ENCODE measurements around the gene PGM3. TPM values are rescaled to one million over a fixed set of nuclear protein-coding genes. Genes with fewer than 3 reads are reported as not detected.

PGM3 gene
- 10 to 100 TPM; 13.2 to 17.5 TPM for total RNA-seq

GRCh38 chr6:83192871-83193746 is at the start of gene PGM3, which contains the start of gene RWDD2A:
Gene PGM3 (minus strand): TSS chr6:83193265. CDS start chr6:83191012, 2,253 bp downstream.
Gene RWDD2A (plus strand): TSS chr6:83193357. CDS start chr6:83194452, 1,095 bp downstream.
- intact Hi-C loops (cut with micrococcal nuclease), result loop anchor here (5.0 kb wide), 1 partner anchor 126 kb away; the partner anchor contains the start of genes DOP1A and UBE3D
- TF ChIP-seq CTCF (IDR thresholded peaks at IDR 0.05), result no peak
- ATAC-seq, result peak; percentile 98
- Mint-ChIP-seq H3K27me3 (no peaks in the 10 kb centered on the region), H3K4me1 (ENCODE audit: low read depth) (peaks cover 48% of the 10 kb centered on the region), H3K4me3 (peak within 1 kb of the TSS; percentile 96), H3K27ac (peak within 1 kb of the TSS; percentile 91), H3K9me3 (no peaks in the 10 kb centered on the region), H3K36me3 (ENCODE audit: low read depth) (peaks cover 20% of the 10 kb centered on the region)
- ChIA-PET CTCF (interaction anchor here (2.8 to 9.7 kb wide), 2 partner anchors 22 to 127 kb away, joined by 11 to 70 read pairs; partner anchors contain the start of genes DOP1A and UBE3D), POLR2A (interaction anchor here (0.6 kb wide), 1 partner anchor 127 kb away, joined by 3 read pairs; the partner anchor contains the start of gene UBE3D)
- peak; percentile 89 for DNase-seq

GRCh38 chr6:83231146-83231545 is 38.1 kb upstream of the PGM3 start:
- Mint-ChIP-seq H3K27me3 (peaks cover 7% of the 10 kb centered on the region), H3K4me1 (ENCODE audit: low read depth) (no peaks in the 10 kb centered on the region), H3K4me3 (no peak overlapping the region), H3K27ac (no peak overlapping the region), H3K9me3 (no peaks in the 10 kb centered on the region), H3K36me3 (ENCODE audit: low read depth) (no peaks in the 10 kb centered on the region)
- CTCF ChIA-PET, result interaction anchor here (0.8 kb wide), 1 partner anchor 19 kb away, joined by 3 read pairs; no protein-coding TSS in a partner anchor
- no peak for DNase-seq
- no peak for TF ChIP-seq CTCF (IDR thresholded peaks at IDR 0.05)
- intact Hi-C loops (cut with micrococcal nuclease), result no loop called here
- ATAC-seq, result no peak
- POLR2A ChIA-PET, result no interaction called here

- Mint-ChIP-seq H3K4me1 (ENCODE audit: low read depth) (no peaks in the 10 kb centered on the region), H3K9me3 (no peaks in the 10 kb centered on the region), H3K27me3 (peaks cover 1% of the 10 kb centered on the region), H3K36me3 (ENCODE audit: low read depth) (no peaks in the 10 kb centered on the region), H3K27ac (no peak overlapping the region), H3K4me3 (no peak overlapping the region)
- no peak for DNase-seq
- TF ChIP-seq CTCF (IDR thresholded peaks at IDR 0.05), result no peak
- intact Hi-C loops (cut with micrococcal nuclease), result no loop called here
- ChIA-PET CTCF (interaction anchor here (1.3 to 1.6 kb wide), 2 partner anchors 10 to 12 kb away, joined by 4 to 5 read pairs; no protein-coding TSS in a partner anchor), POLR2A (no interaction called here)
- ATAC-seq, result no peak
Observed at GRCh38 chr6:83226517-83226916, 33.5 kb upstream of the PGM3 start.

GRCh38 chr6:83221889-83222479 is 28.9 kb upstream of the PGM3 start:
- peak; percentile 37 for ATAC-seq
- no peaks in the 10 kb centered on the region for H3K27me3 Mint-ChIP-seq
- no peaks in the 10 kb centered on the region for H3K9me3 Mint-ChIP-seq
- no peak overlapping the region for H3K27ac Mint-ChIP-seq
- DNase-seq, result no peak
- peak; percentile 66 for TF ChIP-seq CTCF (IDR thresholded peaks at IDR 0.05)
- no peaks in the 10 kb centered on the region for H3K4me1 Mint-ChIP-seq (ENCODE audit: low read depth)
- intact Hi-C loops (cut with micrococcal nuclease), result loop anchor here (1.0 kb wide), 1 partner anchor 293 kb away; no protein-coding TSS in a partner anchor
- H3K36me3 Mint-ChIP-seq (ENCODE audit: low read depth), result no peaks in the 10 kb centered on the region
- ChIA-PET POLR2A (no interaction called here), CTCF (interaction anchor here (0.6 to 11.0 kb wide), 29 partner anchors 10 to 1904 kb away, joined by 3 to 187 read pairs (median 4); partner anchors contain the start of genes DOP1A, PRSS35 and UBE3D)
- H3K4me3 Mint-ChIP-seq, result no peak overlapping the region

Measured in activated CD8-positive, alpha-beta T cell treated with anti-CD3 and anti-CD28 coated beads for 36 hours (primary cell).